ENCODE results near the gene AP3S2.

GRCh38 chr15:89903015-89903857, 9.4 kb upstream of the AP3S2 start:
- TF ChIP-seq CTCF (conservative IDR thresholded peaks at IDR 0.05; ENCODE audit: low read length) (no peak), EZH2phosphoT487 (IDR thresholded peaks at IDR 0.05; ENCODE audit: borderline replicate concordance) (no peak)

All from Loucy (cell line).